Stimulated activated CD8-positive, alpha-beta memory T cell treated with anti-CD3 and anti-CD28 coated beads, Interleukin-2, amount 100 ng/mL, for 1 hour (primary cell): ENCODE results near the gene KIF6.

ENCODE experiments used
- DNase-seq, 2 donors: peaks; one replicate each; pipeline ENCODE4 v3.0.0-alpha.2; 2020; ENCODE audit warnings: low read depth in 2 of 2

KIF6 gene

GRCh38 chr6:39386487-39386886, 338.7 kb downstream of the KIF6 start:
- DNase-seq = no peak

GRCh38 chr6:39381550-39382140, 343.6 kb downstream of the KIF6 start:
- no peak for DNase-seq

GRCh38 chr6:39380837-39381549, 344.2 kb downstream of the KIF6 start:
- DNase-seq = no peak

- DNase-seq = no peak
These were observed 346.2 kb downstream of the KIF6 start for GRCh38 chr6:39378960-39379425.

GRCh38 chr6:39378175-39378959, 346.8 kb downstream of the KIF6 start:
- DNase-seq = no peak

- DNase-seq = no peak
These were observed 347.7 kb downstream of the KIF6 start for GRCh38 chr6:39377539-39377950.

- no peak for DNase-seq
These were observed 349.8 kb downstream of the KIF6 start for GRCh38 chr6:39375405-39375804.

- no peak for DNase-seq
These were observed 354.8 kb downstream of the KIF6 start for GRCh38 chr6:39370390-39370789.

- no peak for DNase-seq
These were observed 355.2 kb downstream of the KIF6 start for GRCh38 chr6:39369987-39370386.

- DNase-seq = no peak
These were observed 357.5 kb downstream of the KIF6 start for GRCh38 chr6:39367700-39368099.

- no peak for DNase-seq
These were observed 358.1 kb downstream of the KIF6 start for GRCh38 chr6:39366931-39367618.

- DNase-seq = no peak
These were observed 359.7 kb downstream of the KIF6 start for GRCh38 chr6:39365281-39366074.

GRCh38 chr6:39363280-39363679, 361.9 kb downstream of the KIF6 start:
- no peak for DNase-seq

GRCh38 chr6:39362487-39362865, 362.7 kb downstream of the KIF6 start:
- no peak for DNase-seq

- DNase-seq = no peak
These were observed 363.3 kb downstream of the KIF6 start for GRCh38 chr6:39361657-39362486.

- no peak for DNase-seq
These were observed 364.8 kb downstream of the KIF6 start for GRCh38 chr6:39360378-39360777.

GRCh38 chr6:39357998-39358686, 367.1 kb downstream of the KIF6 start:
- no peak for DNase-seq

GRCh38 chr6:39353698-39354315, 371.4 kb downstream of the KIF6 start:
- DNase-seq = no peak

- DNase-seq = no peak
These were observed 374.3 kb downstream of the KIF6 start for GRCh38 chr6:39350723-39351505.
